H1 (cell line): Measurements from ENCODE around the gene DIO3. TPM values are rescaled to one million over a fixed set of nuclear protein-coding genes. Genes with fewer than 3 reads are reported as not detected.

Source experiments
- CTCF ChIA-PET: fragments of 300-600 bp; sonication (Branson Sonifier 250); formaldehyde crosslinking; loops from one replicate; lab custom pipeline; 2021; ENCODE audit not compliant: partially characterized antibody; lab: Charles Lee
- POLR2A ChIA-PET: fragments of 300-600 bp; sonication (Branson Sonifier 250); formaldehyde crosslinking; loops from one replicate; lab custom pipeline; 2021; ENCODE audit warnings: inconsistent platforms; ENCODE audit not compliant: partially characterized antibody; lab: Charles Lee
- DNase-seq, 2 experiments: peaks; one replicate each; pipeline versions ENCODE4 v3.0.0 to v3.0.0-alpha.2; 2010 to 2022; ENCODE audit warnings: low spot score in 2 of 2, low read depth in 1 of 2, mixed read lengths in 1 of 2
- FAIRE-seq: peaks from 2 replicates; lab custom pipeline; 2011; peaks lifted over from hg19 to GRCh38; lab: Jason Lieb, UNC
- H2AFZ ChIP-seq: 2 replicates; pipeline ENCODE4 v1.8.1; 2012; ENCODE audit warnings: low read length, inconsistent platforms
- H2AK5ac ChIP-seq: 2 replicates; pipeline ENCODE4 v1.6.1; 2013; ENCODE audit warnings: low read depth, low read length
- H2BK120ac ChIP-seq: replicated peaks from 2 replicates; pipeline ENCODE3; 2013; ENCODE audit warnings: low read depth, low read length, inconsistent platforms
- H2BK12ac ChIP-seq: 2 replicates; pipeline ENCODE4 v1.6.1; 2013; ENCODE audit warnings: low read depth, low read length
- H2BK15ac ChIP-seq: 2 replicates; pipeline ENCODE4 v1.6.1; 2013; ENCODE audit warnings: low read length
- H2BK20ac ChIP-seq: 2 replicates; pipeline ENCODE4 v1.6.1; 2013; ENCODE audit warnings: low read length
- H2BK5ac ChIP-seq: 2 replicates; pipeline ENCODE4 v1.6.1; 2013; ENCODE audit warnings: low read depth, low read length
- H3K14ac ChIP-seq: 2 replicates; pipeline ENCODE4 v1.6.1; 2013; ENCODE audit warnings: inconsistent platforms; ENCODE audit not compliant: insufficient read length
- H3K18ac ChIP-seq: 2 replicates; pipeline ENCODE4 v1.6.1; 2013; ENCODE audit warnings: low read length; ENCODE audit errors: extremely low read depth
- H3K23ac ChIP-seq: 2 replicates; pipeline ENCODE4 v1.6.1; 2013; ENCODE audit warnings: inconsistent platforms; ENCODE audit not compliant: insufficient read length
- H3K23me2 ChIP-seq: 2 replicates; pipeline ENCODE4 v1.6.1; 2013; ENCODE audit warnings: low read depth, low read length
- H3K27ac ChIP-seq: 2 replicates; pipeline ENCODE4 v1.6.1; 2011; ENCODE audit warnings: low read depth, low read length, inconsistent platforms
- H3K27me3 ChIP-seq, 4 experiments: replicated peaks in 1 of 4; 1 replicate in 1 of 4; 2 replicates in 3 of 4; pipeline versions ENCODE4 v1.6.1 to v1.8.1; 2011 to 2013; ENCODE audit warnings: low read length in 3 of 4, mild to moderate bottlenecking in 3 of 4, inconsistent platforms in 2 of 4, mixed read lengths in 2 of 4, moderate library complexity in 1 of 4; ENCODE audit not compliant: control insufficient read depth in 3 of 4, insufficient read depth in 3 of 4; ENCODE audit errors: extremely low read depth in 1 of 4
- H3K36me3 ChIP-seq, 4 experiments: 2 replicates each; pipeline versions ENCODE4 v1.6.1 to v1.8.1; 2011 to 2013; ENCODE audit warnings: mild to moderate bottlenecking in 4 of 4, low read length in 3 of 4, moderate library complexity in 2 of 4, control low read depth in 1 of 4, inconsistent platforms in 1 of 4; ENCODE audit not compliant: insufficient read depth in 4 of 4, control insufficient read depth in 2 of 4
- H3K4ac ChIP-seq: replicated peaks from 2 replicates; pipeline ENCODE3; 2013; ENCODE audit warnings: low read length, low read depth, mixed read lengths, inconsistent platforms; ENCODE audit not compliant: insufficient read length
- H3K4me1 ChIP-seq, 4 experiments: replicated peaks in 1 of 4; 1 replicate in 1 of 4; 2 replicates in 3 of 4; pipeline versions ENCODE4 v1.6.1 to v1.8.1; 2011 to 2013; ENCODE audit warnings: low read length in 3 of 4, inconsistent platforms in 2 of 4, mixed read lengths in 1 of 4; ENCODE audit not compliant: insufficient read depth in 4 of 4, control insufficient read depth in 3 of 4
- H3K4me2 ChIP-seq, 2 experiments: 2 replicates each; pipeline versions ENCODE4 v1.6.1 to v1.8.1; 2011 to 2013; ENCODE audit warnings: low read depth in 2 of 2, low read length in 2 of 2, control low read depth in 1 of 2, inconsistent platforms in 1 of 2, mild to moderate bottlenecking in 1 of 2; ENCODE audit not compliant: insufficient read depth in 1 of 2
- H3K4me3 ChIP-seq, 4 experiments: fragments of 200-600, 300-600 bp in 1 of 4; sonication (generic), shearing (Covaris generic), sonication (Bioruptor Twin) in 1 of 4; 2 replicates each; pipeline versions ENCODE4 v1.5.1 to v1.8.1; 2011 to 2016; ENCODE audit warnings: low read length in 4 of 4, low read depth in 3 of 4, control low read depth in 2 of 4, inconsistent platforms in 2 of 4, mild to moderate bottlenecking in 2 of 4, mixed read lengths in 1 of 4, moderate library complexity in 1 of 4; ENCODE audit not compliant: insufficient read depth in 2 of 4; ENCODE audit errors: extremely low read depth in 1 of 4
- H3K56ac ChIP-seq: replicated peaks from 2 replicates; pipeline ENCODE3; 2013; ENCODE audit warnings: low read depth, mild to moderate bottlenecking, mixed read lengths, low read length, inconsistent platforms; ENCODE audit not compliant: insufficient read length
- H3K79me1 ChIP-seq: 2 replicates; pipeline ENCODE4 v1.6.1; 2013; ENCODE audit warnings: low read depth, low read length, control low read depth
- H3K79me2 ChIP-seq, 2 experiments: 2 replicates each; pipeline versions ENCODE4 v1.6.1 to v1.8.1; 2012 to 2013; ENCODE audit warnings: low read length in 2 of 2, mild to moderate bottlenecking in 2 of 2, inconsistent platforms in 1 of 2; ENCODE audit not compliant: insufficient read depth in 2 of 2, control insufficient read depth in 1 of 2
- H3K9ac ChIP-seq, 4 experiments: replicated peaks in 1 of 4; 1 replicate in 1 of 4; 2 replicates in 3 of 4; pipeline versions ENCODE4 v1.6.1 to v1.8.1; 2011 to 2013; ENCODE audit warnings: low read depth in 3 of 4, low read length in 3 of 4, control low read depth in 2 of 4, mild to moderate bottlenecking in 2 of 4, moderate library complexity in 2 of 4, inconsistent platforms in 1 of 4; ENCODE audit errors: extremely low read depth in 1 of 4
- H3K9me3 ChIP-seq, 2 experiments: 2 replicates each; pipeline versions ENCODE4 v1.6.1 to v1.8.1; 2012 to 2013; ENCODE audit warnings: mild to moderate bottlenecking in 2 of 2, moderate library complexity in 2 of 2, control low read depth in 1 of 2, inconsistent platforms in 1 of 2, low read depth in 1 of 2, low read length in 1 of 2, mixed read lengths in 1 of 2; ENCODE audit not compliant: insufficient read depth in 2 of 2
- H4K20me1 ChIP-seq, 2 experiments: replicated peaks in 1 of 2; 2 replicates each; pipeline versions ENCODE3 to v1.8.1; 2011 to 2013; ENCODE audit warnings: inconsistent platforms in 2 of 2, low read length in 2 of 2, mild to moderate bottlenecking in 1 of 2; ENCODE audit not compliant: insufficient read depth in 2 of 2, control insufficient read depth in 1 of 2
- H4K5ac ChIP-seq: 2 replicates; pipeline ENCODE4 v1.6.1; 2013; ENCODE audit warnings: low read length, low read depth, mixed read lengths, inconsistent platforms; ENCODE audit not compliant: insufficient read length
- H4K8ac ChIP-seq: 2 replicates; pipeline ENCODE4 v1.8.0; 2013; ENCODE audit warnings: mild to moderate bottlenecking, moderate library complexity, low read length, inconsistent platforms; ENCODE audit not compliant: insufficient read depth; ENCODE audit errors: extremely low read depth
- H4K91ac ChIP-seq: replicated peaks from 2 replicates; pipeline ENCODE3; 2013; ENCODE audit warnings: low read length, mixed read lengths, inconsistent platforms; ENCODE audit not compliant: insufficient read length
- ATF3 ChIP-seq: IDR thresholded peaks from 2 replicates; pipeline ENCODE4 v1.6.1; 2011; ENCODE audit warnings: low read depth, mild to moderate bottlenecking, low read length; ENCODE audit not compliant: insufficient read depth
- KDM1A ChIP-seq: fragments of 200-600, 300-600 bp; sonication (generic); IDR thresholded peaks from 2 replicates; pipeline ENCODE4 v1.7.1; 2016; ENCODE audit warnings: mild to moderate bottlenecking, low read length, borderline replicate concordance
- POU5F1 ChIP-seq: IDR thresholded peaks from 2 replicates; pipeline ENCODE4 v1.6.1; 2011; ENCODE audit warnings: low read depth, mild to moderate bottlenecking, low read length, moderate library complexity
- USF2 ChIP-seq: IDR thresholded peaks from 2 replicates; pipeline ENCODE4 v1.6.1; 2011; ENCODE audit warnings: low read length, improper control_type of control experiment
- WGBS, 2 experiments: shearing (Covaris generic) in 1 of 2; methylation state at CpG; one replicate each; pipeline versions ENCODE4 v1.1.6 to v1.1.7; 2013 to 2015; ENCODE audit warnings: low lambda C conversion rate in 2 of 2, mixed read lengths in 2 of 2, inconsistent platforms in 1 of 2, low coverage in 1 of 2, missing lambda C conversion rate in 1 of 2; ENCODE audit not compliant: insufficient replicate concordance in 2 of 2, insufficient coverage in 1 of 2, insufficient read length in 1 of 2; ENCODE audit errors: extremely low coverage in 1 of 2, missing lambda C conversion rate in 1 of 2; 5-methylcytosine and 5-hydroxymethylcytosine counted together
- polyA plus RNA-seq, 7 experiments: library from polyadenylated mRNA; depleted of rRNA in 3 of 7; stranded (reverse) in 5 of 7; unstranded in 2 of 7; fragments of >200 nt in 5 of 7; fragments of 200-250 nt in 2 of 7; gene quantifications; 1 replicate in 5 of 7; 2 replicates in 1 of 7; 4 replicates in 1 of 7; pipeline versions ENCODE4 v1.2.1 to v1.2.3, GENCODE V29; 2011 to 2013; ENCODE audit warnings: missing spikeins in 2 of 7, mixed read lengths in 2 of 7
- total RNA-seq: library from RNA; stranded (reverse); fragmentation: NEBNext Ultra II Directional; extraction: Animal tissue kit (Norgen Biotek cat#: 25700); gene quantifications from 2 replicates; pipeline ENCODE4 v1.2.1, GENCODE V29; 2021

Gene DIO3
- total and polyA plus RNA-seq, 2 of the 8 experiments (the other 6 are each of a cell fraction or from before 2014, with no cell fraction given): 0.17 to 0.19 TPM

GRCh38 chr14:101516401-101516800 lies 44.9 kb upstream of the DIO3 start:
- H3K79me1 ChIP-seq: no peaks in the 10 kb centered on the region; the same call in 1 of the 2 replicates
- no peak overlapping the region for H3K4me2 ChIP-seq
- WGBS, 2 experiments: 92% methylated on average over 9 of the region's 9 CpGs; no CpG with 5 or more reads in 1 of the 2 experiments
- H3K14ac ChIP-seq: no peak overlapping the region
- no peak overlapping the region for H4K5ac ChIP-seq
- no peak overlapping the region for H3K56ac ChIP-seq
- H3K4ac ChIP-seq: no peak overlapping the region
- H3K27me3 ChIP-seq: no peaks in the 10 kb centered on the region
- H2AFZ ChIP-seq: no peak overlapping the region
- H3K23me2 ChIP-seq: no peaks in the 10 kb centered on the region
- H3K27ac ChIP-seq: no peak overlapping the region
- no peaks in the 10 kb centered on the region for H4K20me1 ChIP-seq
- no peak overlapping the region for H4K91ac ChIP-seq
- H2BK5ac ChIP-seq: no peak overlapping the region
- POLR2A ChIA-PET: no interaction called here
- peaks cover 0 to 6% (median 0%) of the 10 kb centered on the region in 4 experiments; a peak in 2 of 7 replicates for H3K4me1 ChIP-seq
- H3K4me3 ChIP-seq: no peak overlapping the region
- H2AK5ac ChIP-seq: no peak overlapping the region
- no peak overlapping the region for H2BK15ac ChIP-seq
- H3K9ac ChIP-seq: no peak overlapping the region
- H4K8ac ChIP-seq: no peak overlapping the region
- H2BK12ac ChIP-seq: no peak overlapping the region
- H3K36me3 ChIP-seq: no peaks in the 10 kb centered on the region
- H3K9me3 ChIP-seq: peaks cover 7 to 17% of the 10 kb centered on the region in 2 experiments
- DNase-seq (no peak), FAIRE-seq (no peak)
- no peak overlapping the region for H3K23ac ChIP-seq
- no peak overlapping the region for H2BK120ac ChIP-seq
- no peaks in the 10 kb centered on the region for H3K79me2 ChIP-seq
- H3K18ac ChIP-seq: no peak overlapping the region
- TF ChIP-seq KDM1A (no peak), ATF3 (no peak), USF2 (no peak), POU5F1 (no peak)
- no peak overlapping the region for H2BK20ac ChIP-seq
- CTCF ChIA-PET: interaction anchor here (1.2 to 2.6 kb wide), 3 partner anchors 13 to 36 kb away, joined by 3 to 12 read pairs (median 8); no protein-coding TSS in a partner anchor
